Spleen (tissue), 11 donors: ENCODE measurements around the gene VTI1B. TPM values are rescaled to one million over a fixed set of nuclear protein-coding genes. Genes with fewer than 3 reads are reported as not detected.
A peak's percentile ranks its signal among the peaks of the same experiment; 100 is the strongest.

Experiments used
- DNase-seq: peaks from one replicate; pipeline ENCODE4 v3.0.0-alpha.2; 2020
- H3K27ac ChIP-seq, 8 donors: fragments of 200-600 bp; sonication (generic) in 7 of 8; 1 replicate in 4 of 8; 2 replicates in 4 of 8; pipeline versions ENCODE4 v1.5.0 to v1.8.0; 2016 to 2021; ENCODE audit warnings: inconsistent platforms in 4 of 8, mild to moderate bottlenecking in 4 of 8, moderate library complexity in 1 of 8
- H3K27me3 ChIP-seq, 7 donors: fragments of 200-600 bp; sonication (generic) in 6 of 7; replicated peaks in 1 of 7; 1 replicate in 4 of 7; 2 replicates in 3 of 7; pipeline versions ENCODE4 v1.5.0 to v1.8.0; 2016 to 2021; ENCODE audit warnings: inconsistent platforms in 3 of 7, mild to moderate bottlenecking in 1 of 7
- H3K36me3 ChIP-seq, 6 donors: fragments of 200-600 bp; sonication (generic) in 5 of 6; 1 replicate in 4 of 6; 2 replicates in 2 of 6; pipeline versions ENCODE4 v1.5.0 to v1.8.0; 2016 to 2021; ENCODE audit warnings: inconsistent platforms in 2 of 6
- H3K4me1 ChIP-seq, 6 donors: fragments of 200-600 bp; sonication (generic) in 5 of 6; 1 replicate in 3 of 6; 2 replicates in 3 of 6; pipeline versions ENCODE4 v1.5.0 to v1.8.0; 2016 to 2021; ENCODE audit warnings: inconsistent platforms in 3 of 6
- H3K4me3 ChIP-seq, 8 donors: fragments of 200-600 bp; sonication (generic) in 7 of 8; 1 replicate in 4 of 8; 2 replicates in 4 of 8; pipeline versions ENCODE4 v1.5.0 to v1.8.0; 2016 to 2021; ENCODE audit warnings: inconsistent platforms in 4 of 8, mild to moderate bottlenecking in 4 of 8, moderate library complexity in 2 of 8
- H3K9me3 ChIP-seq, 8 donors: fragments of 200-600 bp; sonication (generic) in 7 of 8; 1 replicate in 4 of 8; 2 replicates in 4 of 8; pipeline versions ENCODE4 v1.5.0 to v1.8.0; 2016 to 2021; ENCODE audit warnings: inconsistent platforms in 4 of 8
- POLR2A ChIP-seq, 3 donors: fragments of 450-650 bp; IDR thresholded peaks; one replicate each; pipeline ENCODE4 v1.5.1; 2017; ENCODE audit warnings: antibody characterized with exemption in 3 of 3, mild to moderate bottlenecking in 1 of 3
- POLR2AphosphoS5 ChIP-seq, 3 donors: sonication (generic); formaldehyde crosslinking; IDR thresholded peaks; one replicate each; pipeline ENCODE4 v1.5.1; 2017; ENCODE audit warnings: antibody characterized with exemption in 3 of 3
- WGBS, 5 donors: extraction: QIAGEN DNeasy Blood & Tissue Kit in 3 of 5; methylation state at CpG; one replicate each; pipeline versions ENCODE4 v1.1.5 to v1.1.7; 2013 to 2018; 5-methylcytosine and 5-hydroxymethylcytosine counted together
- intact Hi-C: fragments of 100-400 bp; cut with DNase I; formaldehyde crosslinking; loops from one replicate; pipeline ENCODE4 v1.15.0; 2023; ENCODE audit warnings: low total_unique reads
- polyA plus RNA-seq, 3 donors: library from polyadenylated mRNA; stranded (reverse); fragments of 200-250 nt; gene quantifications; one replicate each; pipeline ENCODE4 v1.2.1, GENCODE V29; 2013
- total RNA-seq, 7 donors: library from RNA; depleted of rRNA in 3 of 7; stranded (reverse); fragments of >200 nt in 3 of 7; fragmentation: NEBNext Ultra II Directional in 4 of 7; extraction: Animal tissue kit (Norgen Biotek cat#: 25700) in 4 of 7; gene quantifications; one replicate each; pipeline versions ENCODE4 v1.1.0 to v1.2.1, GENCODE V29; 2016 to 2021
- TF ChIP-seq, protein P1 (sequence below), 11 experiments: fragments of 200-600 bp in 7 of 11; fragments of 450-650 bp in 4 of 11; sonication (generic) in 4 of 11; IDR thresholded peaks in 8 of 11; conservative IDR thresholded peaks in 3 of 11; 1 replicate in 7 of 11; 2 replicates in 4 of 11; pipeline versions ENCODE4 v1.4.0 to v1.8.0; 2016 to 2021; ENCODE audit warnings: antibody characterized with exemption in 11 of 11, inconsistent platforms in 4 of 11, mild to moderate bottlenecking in 1 of 11
- donor health status: healthy with polysubstance abuse.
- donor health status: DM: no; HTN: no; CAD: no; lungs with moderate emphysema.
- donor health status: DM: no; HTN: no; CAD: no.
- donor health status: Bipolar disorder and iron deficiency.
- donor health status: healthy.
- donor health status: DM: no; HTN: no; CAD: no.
- donor health status: DM: yes; HTN: yes; CAD: no.

VTI1B gene
- total and polyA plus RNA-seq, 10 donors: 42.1 to 84.1 (median 63.5) TPM

DNA sequence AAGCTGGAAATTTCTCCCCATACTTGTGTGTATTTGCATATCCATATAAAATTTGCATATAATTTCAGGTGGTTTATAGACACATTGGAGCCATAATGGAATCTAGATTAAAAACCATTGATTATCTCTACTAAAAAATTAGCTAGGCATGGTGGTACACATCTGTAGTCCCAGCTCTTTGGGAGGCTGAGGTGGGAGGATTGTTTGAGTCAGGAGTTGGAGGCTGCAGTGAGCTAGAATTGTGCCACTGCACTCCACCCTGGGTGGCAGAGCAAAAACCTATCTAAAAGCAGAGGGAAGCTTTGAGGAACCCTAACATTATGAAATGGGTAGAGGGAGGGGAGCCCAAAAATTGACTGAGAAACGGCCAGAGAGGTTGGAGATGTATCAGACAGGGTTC, 23.7 kb upstream of the VTI1B start:
- Histone ChIP-seq H3K4me3 (no peak overlapping the region), H3K4me1 (peaks cover 0 to 21% (median 14%) of the 10 kb centered on the region in 6 donors), H3K27me3 (no peaks in the 10 kb centered on the region), H3K36me3 (no peaks in the 10 kb centered on the region), H3K9me3 (no peaks in the 10 kb centered on the region), H3K27ac (no peak overlapping the region)
- DNase-seq: no peak
- TF ChIP-seq POLR2AphosphoS5 (IDR thresholded peaks at IDR 0.05) (no peak), POLR2A (IDR thresholded peaks at IDR 0.05) (no peak)
- TF ChIP-seq, protein P1, sequence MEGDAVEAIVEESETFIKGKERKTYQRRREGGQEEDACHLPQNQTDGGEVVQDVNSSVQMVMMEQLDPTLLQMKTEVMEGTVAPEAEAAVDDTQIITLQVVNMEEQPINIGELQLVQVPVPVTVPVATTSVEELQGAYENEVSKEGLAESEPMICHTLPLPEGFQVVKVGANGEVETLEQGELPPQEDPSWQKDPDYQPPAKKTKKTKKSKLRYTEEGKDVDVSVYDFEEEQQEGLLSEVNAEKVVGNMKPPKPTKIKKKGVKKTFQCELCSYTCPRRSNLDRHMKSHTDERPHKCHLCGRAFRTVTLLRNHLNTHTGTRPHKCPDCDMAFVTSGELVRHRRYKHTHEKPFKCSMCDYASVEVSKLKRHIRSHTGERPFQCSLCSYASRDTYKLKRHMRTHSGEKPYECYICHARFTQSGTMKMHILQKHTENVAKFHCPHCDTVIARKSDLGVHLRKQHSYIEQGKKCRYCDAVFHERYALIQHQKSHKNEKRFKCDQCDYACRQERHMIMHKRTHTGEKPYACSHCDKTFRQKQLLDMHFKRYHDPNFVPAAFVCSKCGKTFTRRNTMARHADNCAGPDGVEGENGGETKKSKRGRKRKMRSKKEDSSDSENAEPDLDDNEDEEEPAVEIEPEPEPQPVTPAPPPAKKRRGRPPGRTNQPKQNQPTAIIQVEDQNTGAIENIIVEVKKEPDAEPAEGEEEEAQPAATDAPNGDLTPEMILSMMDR (IDR thresholded peaks at IDR 0.05 in 8 of 11, conservative IDR thresholded peaks at IDR 0.05 in 3 of 11): no peak
- intact Hi-C loops: no loop called here
- WGBS, 5 donors: 63 to 79% (median 71%) methylated on average over 1 of the region's 1 CpG

DNA sequence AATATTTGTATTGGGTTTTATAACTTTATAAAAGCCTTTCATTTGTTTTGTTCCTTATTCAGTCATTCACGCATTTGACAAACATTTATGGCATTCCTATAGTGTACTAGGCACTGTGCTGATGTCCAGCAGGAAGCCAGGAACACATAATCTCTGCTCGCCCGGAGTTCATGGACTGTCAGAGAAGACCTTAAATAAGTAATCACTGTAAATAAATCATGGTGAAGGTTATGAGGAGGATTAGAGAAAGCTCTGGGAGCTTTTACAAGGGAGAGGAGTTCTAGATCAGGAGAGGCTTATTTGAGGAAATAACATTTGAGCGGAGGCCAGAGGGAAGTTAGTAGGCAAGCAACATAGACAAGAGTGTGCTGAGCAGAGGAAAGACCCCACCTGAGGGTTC, 22.6 kb upstream of the VTI1B start:
- Histone ChIP-seq H3K4me1 (peaks cover 0 to 24% (median 16%) of the 10 kb centered on the region in 6 donors), H3K27ac (no peak overlapping the region), H3K36me3 (peaks cover 0 to 10% (median under 1%) of the 10 kb centered on the region in 6 donors), H3K27me3 (no peaks in the 10 kb centered on the region), H3K4me3 (no peak overlapping the region), H3K9me3 (no peaks in the 10 kb centered on the region)
- DNase-seq: no peak
- intact Hi-C loops: no loop called here
- 72 to 93% (median 79%) methylated on average over 4 of the region's 4 CpGs for WGBS, 5 donors
- TF ChIP-seq POLR2AphosphoS5 (IDR thresholded peaks at IDR 0.05): no peak
- no peak for TF ChIP-seq POLR2A (IDR thresholded peaks at IDR 0.05)
- TF ChIP-seq, protein P1 (IDR thresholded peaks at IDR 0.05 in 8 of 11, conservative IDR thresholded peaks at IDR 0.05 in 3 of 11): no peak

DNA sequence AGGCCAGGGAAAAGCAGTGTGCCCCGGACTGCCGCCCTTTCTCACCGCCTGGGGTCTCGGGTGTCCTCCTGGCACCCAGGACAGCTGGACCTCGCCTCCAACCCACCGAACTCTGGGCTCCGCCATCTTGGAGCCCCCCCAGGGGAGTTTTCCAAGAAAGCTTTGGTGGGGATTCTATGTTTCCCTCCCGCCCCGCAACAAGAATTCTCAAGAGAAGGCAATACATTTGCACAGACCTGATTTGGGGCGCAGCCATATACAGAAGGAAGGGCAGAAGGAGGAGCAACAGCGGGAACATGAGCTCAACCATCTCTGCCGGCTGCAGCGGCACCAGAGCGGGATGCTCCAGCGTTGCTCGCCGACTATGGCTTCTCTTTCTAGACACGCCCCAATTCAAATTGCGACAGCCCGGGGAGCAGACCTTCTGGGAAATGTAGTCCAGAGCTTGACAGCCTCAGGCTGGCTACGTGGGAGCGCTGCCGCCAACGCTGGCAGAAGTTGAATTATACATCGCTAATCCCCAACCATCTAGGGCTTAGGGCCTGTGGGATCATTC, 21.0 kb upstream of the VTI1B start, which contains the start of gene RDH11:
RDH11 (minus strand) TSS at position 371 of the 556 bp plus-strand sequence; CDS start at position 310, 61 bp downstream.
- Histone ChIP-seq H3K4me3 (peak within 1 kb of the TSS; percentile 80 to 99 (median 92)), H3K27me3 (no peaks in the 10 kb centered on the region), H3K9me3 (no peaks in the 10 kb centered on the region), H3K27ac (peak within 1 kb of the TSS; percentile 42 to 85 (median 80)), H3K4me1 (peaks cover 0 to 24% (median 16%) of the 10 kb centered on the region in 6 donors), H3K36me3 (peaks cover 0 to 25% (median 14%) of the 10 kb centered on the region in 6 donors)
- peak; percentile 94 for DNase-seq
- intact Hi-C loops: no loop called here
- 0 to 2% (median 1%) methylated on average over 17 to 25 of the region's 25 CpGs for WGBS, 5 donors
- TF ChIP-seq POLR2AphosphoS5 (IDR thresholded peaks at IDR 0.05) (peak; percentile 86 to 96 (median 96)), POLR2A (IDR thresholded peaks at IDR 0.05) (peak in 2 of 3 donors; percentile 58 to 60)
- TF ChIP-seq, protein P1 (IDR thresholded peaks at IDR 0.05 in 8 of 11, conservative IDR thresholded peaks at IDR 0.05 in 3 of 11): peak in 1 of 11 experiments; percentile 12

DNA sequence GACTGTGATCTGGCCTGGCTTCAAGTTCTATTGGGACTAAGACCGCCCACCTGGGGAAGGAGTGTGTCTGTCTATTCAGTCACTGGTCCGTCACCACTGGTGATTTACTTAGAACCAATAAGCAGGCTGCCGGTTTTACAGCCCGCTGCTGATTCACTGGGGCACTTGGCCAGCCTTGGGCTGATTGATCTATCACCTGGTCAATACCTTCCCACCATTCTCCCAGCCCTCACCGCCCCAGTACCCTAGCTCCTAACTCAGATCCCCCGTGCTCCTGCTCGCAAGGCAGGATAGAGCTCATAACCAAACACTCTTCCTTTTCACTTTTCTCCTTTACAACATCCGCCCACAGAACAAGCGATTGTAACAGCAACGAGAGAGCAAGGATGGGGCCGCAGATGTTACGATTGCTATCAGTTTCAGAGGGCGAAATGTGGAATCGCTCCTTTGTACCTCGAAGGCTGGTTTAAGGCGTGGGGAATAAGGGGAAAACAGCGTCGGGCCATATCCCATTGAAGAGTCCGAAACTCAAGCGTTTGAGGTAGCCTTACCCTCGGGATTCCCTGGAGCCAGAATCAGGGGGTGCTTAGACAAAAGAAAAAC, 20.5 kb upstream of the VTI1B start:
- DNase-seq: peak; percentile 83
- H3K36me3 ChIP-seq: peaks cover 0 to 31% (median 20%) of the 10 kb centered on the region in 6 donors
- H3K27me3 ChIP-seq: no peaks in the 10 kb centered on the region
- H3K9me3 ChIP-seq: no peaks in the 10 kb centered on the region
- TF ChIP-seq, protein P1 (IDR thresholded peaks at IDR 0.05 in 8 of 11, conservative IDR thresholded peaks at IDR 0.05 in 3 of 11): no peak
- TF ChIP-seq POLR2AphosphoS5 (IDR thresholded peaks at IDR 0.05) (peak in 1 of 3 donors; percentile 28), POLR2A (IDR thresholded peaks at IDR 0.05) (no peak)
- H3K27ac ChIP-seq: peak overlapping the region; percentile 42 to 85 (median 80)
- intact Hi-C loops: no loop called here
- H3K4me3 ChIP-seq: peak overlapping the region; percentile 80 to 99 (median 92)
- H3K4me1 ChIP-seq: peaks cover 0 to 24% (median 16%) of the 10 kb centered on the region in 6 donors
- 0 to 1% (median 1%) methylated on average over 21 of the region's 21 CpGs for WGBS, 5 donors
